HepG2 (cell line): ENCODE results near the gene CXCR2. TPM values are rescaled to one million over a fixed set of nuclear protein-coding genes. Genes with fewer than 3 reads are reported as not detected.

Experiments used
- ATAC-seq: fragments of 200-7000 bp; cut with Tn5 transposase; 3 replicates; pipeline ENCODE4 v1.9.1; 2020; ENCODE audit warnings: mild to moderate bottlenecking, moderate library complexity
- BruUV-seq: library from RNA; stranded (reverse); fragments of 400-500 nt; replicated peaks from 2 replicates; lab custom pipeline; 2021; lab: Mats Ljungman, UMichigan
- CTCF ChIA-PET: fragments of 300-600 bp; formaldehyde crosslinking; extraction: SDS; loops from one replicate; lab custom pipeline; 2021; ENCODE audit warnings: low total read pairs, inconsistent platforms, low intra/inter-chr PET ratio; lab: Yijun Ruan, JAX
- POLR2A ChIA-PET: fragments of 350-600 bp; sonication (Branson Sonifier 250); formaldehyde crosslinking; loops from one replicate; lab custom pipeline; 2020; ENCODE audit warnings: antibody characterized with exemption, inconsistent platforms; lab: Yijun Ruan, JAX
- DNase-seq: peaks from one replicate; pipeline ENCODE4 v3.0.0-alpha.2; 2015; ENCODE audit warnings: low spot score
- FAIRE-seq: peaks from 3 replicates; lab custom pipeline; 2011; peaks lifted over from hg19 to GRCh38; lab: Jason Lieb, UNC
- H2AFZ ChIP-seq: one replicate; pipeline ENCODE4 v1.6.1; 2011; ENCODE audit warnings: low read length, inconsistent platforms
- H3K27ac ChIP-seq: fragments of 300-600 bp; 3 replicates; pipeline ENCODE4 v1.8.0; 2011; ENCODE audit warnings: mixed run types, mild to moderate bottlenecking, mixed read lengths, low read length, inconsistent platforms; ENCODE audit not compliant: insufficient read depth; ENCODE audit errors: extremely low read length
- H3K27me3 ChIP-seq, 2 experiments: fragments of 200-600 bp in 1 of 2; 2 replicates in 1 of 2; 3 replicates in 1 of 2; pipeline versions ENCODE4 v1.6.0 to v1.8.0; 2011; ENCODE audit warnings: low read length in 2 of 2, mild to moderate bottlenecking in 2 of 2, moderate library complexity in 2 of 2, inconsistent platforms in 1 of 2; ENCODE audit not compliant: insufficient read depth in 2 of 2, control insufficient read depth in 1 of 2
- H3K36me3 ChIP-seq, 2 experiments: fragments of 200-600 bp in 1 of 2; replicated peaks in 1 of 2; 2 replicates in 1 of 2; 3 replicates in 1 of 2; pipeline versions ENCODE4 v1.5.1 to v1.8.0; 2011; ENCODE audit warnings: low read length in 2 of 2, inconsistent platforms in 1 of 2; ENCODE audit not compliant: insufficient read depth in 2 of 2, control insufficient read depth in 1 of 2
- H3K4me1 ChIP-seq: 2 replicates; pipeline ENCODE4 v1.5.1; 2012; ENCODE audit warnings: low read length, inconsistent platforms; ENCODE audit not compliant: insufficient read depth
- H3K4me2 ChIP-seq: 2 replicates; pipeline ENCODE4 v1.6.0; 2011; ENCODE audit warnings: low read depth, low read length, inconsistent platforms
- H3K4me3 ChIP-seq, 3 experiments: fragments of 200-600 bp in 1 of 3; sonication (generic), shearing (Covaris generic) in 1 of 3; replicated peaks in 1 of 3; 2 replicates each; pipeline ENCODE4 v1.5.1; 2011 to 2016; ENCODE audit warnings: low read length in 3 of 3, inconsistent platforms in 2 of 3, low read depth in 2 of 3, mild to moderate bottlenecking in 2 of 3, control low read depth in 1 of 3, mixed read lengths in 1 of 3; ENCODE audit not compliant: insufficient read depth in 1 of 3
- H3K79me2 ChIP-seq: one replicate; pipeline ENCODE4 v1.6.1; 2011; ENCODE audit warnings: low read length, inconsistent platforms; ENCODE audit not compliant: insufficient read depth
- H3K9ac ChIP-seq: 2 replicates; pipeline ENCODE4 v1.6.0; 2011; ENCODE audit warnings: mild to moderate bottlenecking, low read depth, low read length, inconsistent platforms; ENCODE audit not compliant: insufficient read depth
- H3K9me3 ChIP-seq: 2 replicates; pipeline ENCODE4 v1.5.1; 2012; ENCODE audit warnings: mild to moderate bottlenecking, low read length
- H4K20me1 ChIP-seq: 2 replicates; pipeline ENCODE4 v1.6.0; 2011; ENCODE audit warnings: inconsistent platforms, mild to moderate bottlenecking, low read length, moderate library complexity; ENCODE audit not compliant: insufficient read depth
- DMAP1 ChIP-seq: IDR thresholded peaks from 2 replicates; pipeline ENCODE4 v1.6.1; 2016
- IKZF1 ChIP-seq: fragments of 450-650 bp; IDR thresholded peaks from 2 replicates; pipeline ENCODE4 v1.7.1; 2016
- MED13 ChIP-seq: sonication (generic); formaldehyde crosslinking; IDR thresholded peaks from 2 replicates; pipeline ENCODE4 v1.5.0; 2020; ENCODE audit warnings: missing genetic modification reagents
- TERF1 ChIP-seq: sonication (generic); formaldehyde crosslinking; IDR thresholded peaks from 2 replicates; pipeline ENCODE4 v1.8.0; 2022; ENCODE audit warnings: mild to moderate bottlenecking, missing genetic modification reagents, moderate library complexity
- ZNF3 ChIP-seq: IDR thresholded peaks from 2 replicates; pipeline ENCODE4 v1.7.0; 2017; ENCODE audit warnings: inconsistent platforms
- ZNF629 ChIP-seq: sonication (generic); formaldehyde crosslinking; conservative IDR thresholded peaks from 2 replicates; pipeline ENCODE4 v1.5.0; 2020; ENCODE audit warnings: missing genetic modification reagents
- WGBS: methylation state at CpG from one replicate; pipeline ENCODE4 v1.1.6; 2017; ENCODE audit warnings: low lambda C conversion rate; 5-methylcytosine and 5-hydroxymethylcytosine counted together
- in situ Hi-C: cut with HindIII; loops from 2 replicates; pipeline ENCODE4 v1.10.0; 2017; ENCODE audit warnings: low pct_unique_long_range_greater_than_20kb; ENCODE audit not compliant: extremely low pct_ligation_motif_present
- intact Hi-C: fragments of 100-400 bp; cut with micrococcal nuclease; formaldehyde crosslinking; loops from one replicate; pipeline ENCODE4 v1.10.0; 2022; ENCODE audit not compliant: unreplicated experiment
- polyA plus RNA-seq, 8 experiments: library from polyadenylated mRNA; depleted of rRNA in 3 of 8; stranded (reverse) in 7 of 8; unstranded in 1 of 8; fragments of >200 nt; fragmentation: Illumina TruSeq in 4 of 8; extraction: Trizol in 4 of 8; gene quantifications; 2 replicates each; pipeline versions ENCODE4 v1.2.1 to v1.2.3, GENCODE V29; 2011 to 2016; ENCODE audit warnings: low read depth in 4 of 8, missing spikeins in 1 of 8, mixed read lengths in 1 of 8; ENCODE audit not compliant: insufficient read depth in 1 of 8
- total RNA-seq, 5 experiments: library from RNA; depleted of rRNA; stranded (reverse); fragments of >200 nt; fragmentation: Illumina TruSeq; extraction: Trizol; gene quantifications; 2 replicates each; pipeline ENCODE4 v1.2.3, GENCODE V29; 2016; ENCODE audit warnings: low read depth in 1 of 5

CXCR2 gene
- total and polyA plus RNA-seq, 2 of the 13 experiments (the other 11 are each of a cell fraction or from before 2014, with no cell fraction given) = not detected

GRCh38 chr2:218127929-218128455, 2.2 kb downstream of the CXCR2 start:
- intact Hi-C loops = no loop called here
- Histone ChIP-seq H3K4me2 (no peak overlapping the region), H3K27ac (no peak overlapping the region), H3K79me2 (no peaks in the 10 kb centered on the region), H2AFZ (no peak overlapping the region), H3K4me1 (no peaks in the 10 kb centered on the region), H4K20me1 (no peaks in the 10 kb centered on the region), H3K27me3 (peaks cover 3 to 46% of the 10 kb centered on the region in 2 experiments), H3K9me3 (no peaks in the 10 kb centered on the region), H3K4me3 (no peak overlapping the region), H3K36me3 (no peaks in the 10 kb centered on the region), H3K9ac (no peak overlapping the region)
- TF ChIP-seq ZNF3 (CRISPR knock-in tag) = no peak
- peak; percentile 76 for TF ChIP-seq ZNF629
- ChIA-PET POLR2A (no interaction called here), CTCF (no interaction called here)
- WGBS = 16% methylated on average over 3 of the region's 3 CpGs
- no peak for FAIRE-seq
- in situ Hi-C loops = no loop called here
- BruUV-seq = no TSS peak
- no peak for ATAC-seq
- DNase-seq = no peak

- 8% methylated on average over 6 of the region's 6 CpGs for WGBS
- no peak for TF ChIP-seq TERF1 (CRISPR knock-in tag)
- TF ChIP-seq DMAP1 = no peak
- TF ChIP-seq IKZF1 = no peak
- no peak for TF ChIP-seq MED13 (CRISPR knock-in tag)
- ATAC-seq (no peak), DNase-seq (no peak), FAIRE-seq (no peak)
- Histone ChIP-seq H3K4me2 (no peak overlapping the region), H3K4me1 (no peaks in the 10 kb centered on the region), H3K27ac (no peak overlapping the region), H3K27me3 (peaks cover 3 to 52% of the 10 kb centered on the region in 2 experiments), H2AFZ (no peak overlapping the region), H4K20me1 (no peaks in the 10 kb centered on the region), H3K79me2 (no peaks in the 10 kb centered on the region), H3K36me3 (no peaks in the 10 kb centered on the region), H3K9ac (no peak overlapping the region), H3K4me3 (no peak overlapping the region), H3K9me3 (no peaks in the 10 kb centered on the region)
- intact Hi-C loops = no loop called here
- in situ Hi-C loops = no loop called here
- no TSS peak for BruUV-seq
- ChIA-PET POLR2A (no interaction called here), CTCF (no interaction called here)
Observed at GRCh38 chr2:218128781-218129457, 3.1 kb downstream of the CXCR2 start.
